MCF 10A (cell line): ENCODE data around the gene NAALADL1. TPM values are rescaled to one million over a fixed set of nuclear protein-coding genes. Genes with fewer than 3 reads are reported as not detected.
A peak's percentile ranks its signal among the peaks of the same experiment; 100 is the strongest.

Source experiments
- BruUV-seq: library from RNA; stranded (reverse); fragments of 400-500 nt; replicated peaks from 2 replicates; lab custom pipeline; 2021; lab: Mats Ljungman, UMichigan
- CTCF ChIA-PET: fragments of 300-600 bp; sonication (Branson Sonifier 250); formaldehyde crosslinking; extraction: SDS; loops from one replicate; lab custom pipeline; 2021; ENCODE audit warnings: antibody characterized with exemption, inconsistent platforms; lab: Yijun Ruan, JAX
- POLR2A ChIA-PET: fragments of 300-600, 350-650 bp; sonication (Branson Sonifier 250); formaldehyde crosslinking; extraction: SDS; loops from one replicate; lab custom pipeline; 2020; ENCODE audit warnings: antibody characterized with exemption, inconsistent platforms; lab: Yijun Ruan, JAX
- DNase-seq: peaks from one replicate; pipeline ENCODE4 v3.0.0-alpha.2; 2018; ENCODE audit not compliant: unreplicated experiment
- H3K27ac Mint-ChIP-seq: one replicate; pipeline ENCODE4 v1.8.0; 2022; ENCODE audit warnings: mild to moderate bottlenecking, low read depth, mixed read lengths; ENCODE audit not compliant: unreplicated experiment
- H3K27me3 Mint-ChIP-seq: one replicate; pipeline ENCODE4 v1.8.0; 2022; ENCODE audit warnings: mixed read lengths; ENCODE audit not compliant: insufficient read depth, unreplicated experiment
- H3K36me3 Mint-ChIP-seq: one replicate; pipeline ENCODE4 v1.8.0; 2022; ENCODE audit warnings: mild to moderate bottlenecking, moderate library complexity, mixed read lengths; ENCODE audit not compliant: insufficient read depth, unreplicated experiment
- H3K4me1 Mint-ChIP-seq: one replicate; pipeline ENCODE4 v1.8.0; 2022; ENCODE audit warnings: mixed read lengths; ENCODE audit not compliant: insufficient read depth, unreplicated experiment
- H3K4me3 Mint-ChIP-seq: one replicate; pipeline ENCODE4 v1.8.0; 2022; ENCODE audit warnings: mild to moderate bottlenecking, moderate library complexity, mixed read lengths; ENCODE audit not compliant: unreplicated experiment
- H3K9me3 Mint-ChIP-seq: one replicate; pipeline ENCODE4 v1.8.0; 2022; ENCODE audit warnings: mixed read lengths; ENCODE audit not compliant: unreplicated experiment
- CTCF ChIP-seq: fragments of 200-600 bp; IDR thresholded peaks from one replicate; pipeline ENCODE4 v1.8.0; 2022; ENCODE audit warnings: antibody characterized with exemption, mild to moderate bottlenecking; ENCODE audit not compliant: unreplicated experiment
- intact Hi-C: fragments of 100-400 bp; cut with micrococcal nuclease; formaldehyde crosslinking; loops from 2 replicates; pipeline ENCODE4 v1.14.1; 2022
- total RNA-seq: library from RNA; stranded (reverse); gene quantifications from 2 replicates; pipeline ENCODE4 v1.2.3, GENCODE V29; 2022

The NAALADL1 gene
- total RNA-seq, 1 experiment from 2014 or later = not detected

GRCh38 chr11:65083134-65083833 is 24.9 kb upstream of the NAALADL1 start:
- peaks cover 32% of the 10 kb centered on the region for H3K4me1 Mint-ChIP-seq
- H3K36me3 Mint-ChIP-seq = peaks cover 32% of the 10 kb centered on the region
- ChIA-PET POLR2A (interaction anchor here (0.7 to 1.7 kb wide), 6 partner anchors 14 to 56 kb away, joined by 3 to 11 read pairs (median 4); partner anchors contain the start of genes FAU, MRPL49, SNX15 and ZNHIT2), CTCF (interaction anchor here (0.7 to 1.7 kb wide), 2 partner anchors 33 to 43 kb away, joined by 3 to 10 read pairs; partner anchors contain the start of gene SAC3D1)
- BruUV-seq = TSS peak; percentile 54
- no peaks in the 10 kb centered on the region for H3K27me3 Mint-ChIP-seq
- peak overlapping the region; percentile 99 for H3K4me3 Mint-ChIP-seq
- peak overlapping the region; percentile 99 for H3K27ac Mint-ChIP-seq
- no peak for TF ChIP-seq CTCF
- no peak for DNase-seq
- no peaks in the 10 kb centered on the region for H3K9me3 Mint-ChIP-seq
- intact Hi-C loops = loop anchor here (5.0 kb wide), 2 partner anchors 41 to 56 kb away; partner anchors contain the start of genes SAC3D1 and SNX15

GRCh38 chr11:65078786-65079342 is 20.5 kb upstream of the NAALADL1 start:
- CTCF ChIA-PET = interaction anchor here (0.5 to 2.0 kb wide), 7 partner anchors 9 to 583 kb away, joined by 3 to 6 read pairs (median 3); no protein-coding TSS in a partner anchor
- BruUV-seq = no TSS peak
- POLR2A ChIA-PET = interaction anchor here (0.6 to 0.9 kb wide), 2 partner anchors 15 to 101 kb away, joined by 3 read pairs; no protein-coding TSS in a partner anchor
- Mint-ChIP-seq H3K4me1 (peaks cover 31% of the 10 kb centered on the region), H3K9me3 (no peaks in the 10 kb centered on the region), H3K27me3 (no peaks in the 10 kb centered on the region), H3K4me3 (no peak overlapping the region), H3K36me3 (no peaks in the 10 kb centered on the region), H3K27ac (peak overlapping the region; percentile 57)
- DNase-seq = no peak
- intact Hi-C loops = loop anchor here (5.0 kb wide), 1 partner anchor 67 kb away; the partner anchor contains the start of gene ARL2
- no peak for TF ChIP-seq CTCF

GRCh38 chr11:65078151-65078550 is 19.8 kb upstream of the NAALADL1 start:
- Mint-ChIP-seq H3K9me3 (no peaks in the 10 kb centered on the region), H3K27me3 (no peaks in the 10 kb centered on the region), H3K4me1 (peaks cover 27% of the 10 kb centered on the region), H3K4me3 (no peak overlapping the region), H3K36me3 (no peaks in the 10 kb centered on the region), H3K27ac (peak overlapping the region; percentile 57)
- BruUV-seq = no TSS peak
- peak; percentile 45 for DNase-seq
- TF ChIP-seq CTCF = peak; percentile 69
- CTCF ChIA-PET = interaction anchor here (0.5 to 2.0 kb wide), 9 partner anchors 8 to 582 kb away, joined by 3 to 6 read pairs (median 3); no protein-coding TSS in a partner anchor
- POLR2A ChIA-PET = interaction anchor here (0.9 kb wide), 1 partner anchor 14 kb away, joined by 3 read pairs; no protein-coding TSS in a partner anchor
- intact Hi-C loops = loop anchor here (5.0 kb wide), 1 partner anchor 66 kb away; the partner anchor contains the start of gene ARL2
